ENCODE data around the gene ZNF554.
"Not testable (repeated sequence)": the region's sequence is repeated elsewhere in the genome, so short reads cannot be mapped to it uniquely, and the experiment has no call there.

The ZNF554 gene

DNA sequence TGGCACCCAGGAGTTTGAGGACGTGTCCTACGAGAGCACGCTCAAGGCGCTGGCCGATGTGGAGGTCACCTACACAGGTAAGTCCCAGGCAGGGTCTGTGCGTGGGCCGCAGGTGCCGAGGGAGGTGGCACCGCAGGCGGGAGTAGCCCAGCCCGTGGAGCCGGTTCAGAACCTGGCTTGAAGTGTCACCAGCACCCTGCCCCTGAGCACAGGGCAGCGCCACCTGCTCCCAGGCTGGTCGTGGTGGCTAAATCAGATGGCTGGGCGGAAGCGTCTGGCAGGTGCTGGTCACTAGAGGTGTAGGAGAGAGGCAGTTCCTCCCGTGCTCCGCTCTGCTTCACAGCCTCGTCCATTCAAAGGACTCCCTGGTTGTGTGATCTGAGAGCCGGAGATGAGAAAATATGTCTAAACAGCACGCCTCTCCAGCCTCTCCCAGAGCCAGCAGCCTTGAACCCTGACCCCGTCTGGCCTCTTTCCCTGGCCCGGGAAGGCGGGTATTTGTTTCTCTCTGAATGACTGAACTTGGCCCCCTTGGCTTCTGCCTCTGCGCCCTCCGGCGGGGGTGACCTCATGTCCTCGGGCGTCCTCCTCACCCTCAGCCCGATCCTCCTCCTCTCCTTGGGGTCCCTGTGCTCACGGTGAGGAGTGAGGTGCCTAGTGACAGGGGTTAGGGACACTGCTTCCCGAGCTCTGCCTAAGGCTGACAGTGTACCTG is 29.0 kb upstream of the ZNF554 start:
- no peak for DNase-seq

DNA sequence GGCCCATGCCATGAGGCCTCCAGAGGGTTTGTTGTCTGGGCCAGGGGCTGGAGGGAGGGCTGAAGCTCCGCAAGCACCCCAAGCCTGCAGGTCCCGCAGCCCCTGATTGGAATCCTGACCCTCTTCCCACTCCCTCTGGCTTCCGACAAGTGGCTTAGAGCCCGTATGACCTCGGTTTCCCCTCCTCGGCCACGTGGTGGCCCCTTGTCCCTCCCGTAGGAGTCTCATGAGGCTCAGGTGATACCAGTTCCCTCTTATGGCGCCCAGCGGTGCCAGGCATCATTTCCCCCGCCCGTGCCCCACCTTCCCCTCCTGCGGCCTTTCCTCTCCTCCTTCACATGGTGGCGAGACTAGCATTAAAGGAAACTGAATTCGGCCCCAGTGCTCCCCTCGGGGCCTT is 28.2 kb upstream of the ZNF554 start:
- DNase-seq: no peak

DNA sequence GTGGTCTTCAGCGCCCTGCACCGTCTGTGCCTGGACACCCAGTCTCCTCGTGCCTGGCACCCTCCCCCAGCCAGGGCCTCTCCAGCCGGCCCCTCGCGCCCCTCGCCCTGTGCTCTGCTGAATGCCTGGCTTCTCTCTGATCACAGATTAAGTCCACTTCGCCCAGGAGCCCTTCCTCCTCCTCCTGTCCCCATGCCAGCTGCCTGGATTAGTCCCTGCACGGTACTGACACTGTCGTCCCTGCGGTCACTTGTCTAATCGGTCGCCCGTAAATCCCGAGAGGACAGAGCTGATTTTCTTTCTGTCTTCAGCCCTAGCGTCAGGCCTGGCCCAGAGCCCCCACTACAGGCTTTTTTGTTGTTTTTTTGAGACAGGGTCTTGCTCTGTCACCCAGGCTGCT is 27.8 kb upstream of the ZNF554 start:
- DNase-seq: no peak

DNA sequence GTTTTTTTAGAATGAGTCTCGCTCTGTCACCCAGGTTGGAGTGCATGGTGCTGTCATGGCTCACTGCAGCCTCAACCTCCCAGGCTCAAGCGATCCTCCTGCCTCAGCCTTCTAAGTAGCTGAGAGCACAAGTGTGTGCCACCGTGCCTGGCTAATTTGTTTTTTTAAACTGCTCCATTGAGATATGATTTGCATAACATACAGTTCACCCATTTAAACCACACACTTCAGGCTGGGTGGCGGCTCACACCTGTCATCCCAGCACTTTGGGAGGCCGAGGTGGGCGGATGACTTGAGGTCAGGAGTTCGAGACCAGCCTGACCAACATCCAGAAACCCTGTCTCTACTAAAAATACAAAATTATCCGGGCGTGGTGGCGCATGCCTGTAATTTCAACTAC is 27.0 kb upstream of the ZNF554 start:
- DNase-seq: not testable (repeated sequence)

DNA sequence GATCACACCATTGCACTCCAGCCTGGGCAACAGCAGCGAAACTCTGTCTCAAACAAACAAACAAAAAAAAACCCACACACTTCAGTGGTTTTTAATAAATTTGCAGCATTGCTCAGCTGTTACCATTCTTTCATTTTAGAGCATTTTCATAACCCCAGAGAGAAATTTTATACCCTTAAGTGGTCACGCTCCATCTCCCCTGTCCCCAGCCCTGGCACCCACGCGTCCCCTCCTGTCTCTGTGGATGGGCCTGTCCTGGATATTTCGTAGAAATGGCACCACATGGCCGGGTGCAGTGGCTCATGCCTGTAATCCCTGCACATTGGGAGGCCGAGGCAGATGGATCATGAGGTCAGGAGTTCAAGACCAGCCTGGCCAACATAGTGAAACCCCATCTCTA is 26.5 kb upstream of the ZNF554 start:
- no peak for DNase-seq

DNA sequence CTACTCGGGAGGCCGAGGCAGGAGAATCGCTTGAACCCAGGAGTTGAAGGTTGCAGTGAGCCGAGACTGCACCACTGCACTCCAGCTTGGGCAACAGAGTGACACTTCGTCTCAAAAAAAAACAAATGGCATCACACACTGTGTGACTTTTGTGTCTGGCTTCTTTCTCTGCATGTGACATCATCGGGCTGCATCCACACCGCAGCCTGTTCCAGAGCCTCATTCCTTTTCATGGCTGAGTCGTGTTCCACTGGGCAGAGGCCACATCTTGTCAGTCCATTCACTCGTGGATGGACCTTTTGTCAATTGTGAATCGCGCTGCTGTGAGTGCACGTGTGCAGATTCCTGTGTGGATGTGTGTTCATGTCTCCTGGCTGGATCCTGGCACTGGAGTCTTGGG is 26.1 kb upstream of the ZNF554 start:
- no peak for DNase-seq

DNA sequence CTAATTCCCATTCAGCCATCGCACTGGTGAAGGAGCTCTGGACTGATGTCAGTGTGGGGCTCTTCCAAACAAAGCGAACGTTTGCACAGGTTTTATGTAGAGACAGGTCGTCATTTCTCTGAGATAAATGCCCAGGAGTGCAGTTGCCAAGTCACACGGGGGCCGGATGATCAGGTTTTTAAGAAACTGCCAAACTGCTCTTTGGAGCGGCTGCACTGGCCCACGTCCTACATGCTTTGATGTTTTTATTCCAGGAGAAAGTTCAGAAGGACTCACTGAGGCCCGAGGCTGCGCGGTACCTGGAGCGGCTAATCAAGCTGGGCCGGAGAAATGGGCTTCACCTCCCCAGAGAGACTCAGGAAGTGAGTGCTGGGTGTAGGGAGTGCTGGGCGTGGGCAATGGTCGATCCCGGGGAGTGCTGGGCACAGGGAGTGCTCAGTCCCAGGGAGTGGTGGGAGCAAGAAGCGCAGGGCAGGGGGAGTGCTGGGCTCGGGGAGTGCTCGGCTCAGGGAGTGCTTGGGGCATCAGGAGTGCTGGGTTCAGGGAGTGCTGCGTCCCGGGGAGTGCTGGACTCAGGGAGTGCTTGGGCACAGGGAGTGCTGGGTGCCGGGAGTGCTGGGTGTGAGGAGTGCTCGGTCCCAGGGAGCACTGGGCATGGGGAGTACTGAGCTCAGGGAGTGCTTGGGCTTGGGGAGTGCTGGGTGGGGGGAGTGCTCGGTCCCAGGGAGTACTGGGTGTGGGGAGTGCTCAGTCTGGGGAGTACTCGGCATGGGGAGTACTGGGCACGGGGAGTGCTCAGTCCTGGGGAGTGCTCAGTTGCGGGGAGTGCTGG is 23.6 kb upstream of the ZNF554 start:
- DNase-seq: no peak

DNA sequence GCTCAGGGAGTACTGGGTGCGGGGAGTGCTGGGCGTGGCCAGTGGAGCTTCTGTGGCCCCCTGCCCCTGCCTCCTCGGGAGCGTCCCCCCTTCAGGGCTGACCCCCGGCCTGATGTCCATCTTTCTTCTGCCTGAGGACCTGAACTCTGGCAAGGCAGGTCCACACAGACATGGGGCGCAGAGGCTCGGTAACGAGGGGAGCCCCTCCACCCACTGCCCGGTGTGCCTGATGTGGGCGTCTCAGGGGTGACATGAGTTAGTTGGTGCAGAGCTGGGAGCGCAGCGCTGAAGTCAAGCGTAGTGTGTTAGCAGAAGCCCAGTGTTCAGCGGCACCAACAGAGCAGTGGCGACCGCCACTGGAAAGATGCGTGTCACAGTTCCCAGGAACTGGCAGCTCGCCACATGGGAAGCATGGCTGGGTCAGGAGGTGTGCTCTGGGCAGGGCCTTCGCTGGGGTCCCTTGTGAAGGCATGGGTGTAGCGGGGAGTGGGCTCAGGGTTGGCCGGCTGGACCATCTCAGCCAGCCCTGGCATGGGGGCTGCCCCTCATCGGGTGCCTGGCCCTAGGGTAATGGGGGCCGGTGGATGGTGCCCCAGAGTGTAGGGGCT is 22.9 kb upstream of the ZNF554 start:
- no peak for DNase-seq

DNA sequence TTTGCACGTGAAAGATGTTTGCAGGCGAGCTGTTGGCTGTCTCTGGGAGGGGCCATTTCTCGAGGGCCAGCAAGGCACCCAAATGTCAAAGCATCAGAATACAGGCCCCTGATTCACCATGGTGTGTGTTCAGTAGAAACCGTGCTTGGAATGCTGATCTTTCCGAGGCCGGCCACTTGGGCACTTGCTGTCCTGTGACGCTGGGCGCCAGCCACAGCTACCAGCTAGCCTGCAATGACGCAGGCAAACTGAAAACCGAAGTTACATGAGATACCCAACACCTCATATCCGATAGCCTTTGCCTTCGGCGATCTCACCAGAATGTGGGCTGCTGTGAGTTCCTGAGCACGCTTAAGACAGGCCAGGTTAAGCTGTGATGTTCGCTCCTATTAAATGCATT is 22.4 kb upstream of the ZNF554 start:
- DNase-seq: no peak

DNA sequence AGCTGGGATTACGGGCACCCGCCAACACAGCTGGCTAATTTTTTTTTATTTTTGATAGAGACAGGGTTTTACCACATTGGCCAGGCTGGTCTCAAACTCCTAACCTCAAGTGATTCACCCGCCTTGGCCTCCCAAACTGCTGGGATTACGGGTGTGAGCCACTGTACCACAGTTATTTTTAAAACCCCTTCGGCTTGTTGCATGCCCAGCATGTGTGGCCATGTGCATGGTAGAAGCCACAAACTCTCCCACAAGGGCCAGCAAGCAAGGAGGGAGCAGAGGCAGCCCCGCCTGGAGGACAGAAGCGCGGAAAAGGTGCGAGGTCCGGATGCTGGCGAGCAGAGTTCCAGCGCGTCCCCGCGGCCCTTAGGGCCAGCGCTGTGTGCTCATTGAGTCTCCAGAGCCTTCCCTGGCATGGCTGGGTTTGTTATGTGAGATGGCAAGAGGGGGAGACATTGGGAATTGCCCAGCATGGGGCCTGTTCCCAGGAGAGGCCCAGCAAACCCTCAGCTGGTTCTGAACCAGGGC is 21.4 kb upstream of the ZNF554 start:
- DNase-seq: no peak

DNA sequence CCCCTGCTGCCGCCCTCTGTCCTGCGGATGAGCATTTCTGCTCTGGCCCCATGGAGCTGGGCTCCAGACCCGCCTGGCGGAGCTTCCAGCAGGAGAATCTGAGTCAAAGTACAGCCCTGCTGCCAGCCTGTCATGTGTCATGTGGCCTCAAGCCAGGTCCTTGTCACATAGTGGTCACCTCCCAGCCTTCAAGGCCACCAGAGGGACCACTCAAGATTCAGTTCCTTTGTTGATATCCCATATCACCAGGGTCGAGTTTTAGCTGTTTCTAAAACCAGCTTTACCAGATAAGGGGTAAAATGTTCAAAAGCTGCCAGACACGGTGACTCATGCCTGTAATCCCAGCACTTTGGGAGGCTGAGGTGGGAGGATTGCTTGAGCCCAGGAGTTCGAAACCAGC is 20.9 kb upstream of the ZNF554 start:
- DNase-seq: peak in 1 of 56 donors; percentile 36

DNA sequence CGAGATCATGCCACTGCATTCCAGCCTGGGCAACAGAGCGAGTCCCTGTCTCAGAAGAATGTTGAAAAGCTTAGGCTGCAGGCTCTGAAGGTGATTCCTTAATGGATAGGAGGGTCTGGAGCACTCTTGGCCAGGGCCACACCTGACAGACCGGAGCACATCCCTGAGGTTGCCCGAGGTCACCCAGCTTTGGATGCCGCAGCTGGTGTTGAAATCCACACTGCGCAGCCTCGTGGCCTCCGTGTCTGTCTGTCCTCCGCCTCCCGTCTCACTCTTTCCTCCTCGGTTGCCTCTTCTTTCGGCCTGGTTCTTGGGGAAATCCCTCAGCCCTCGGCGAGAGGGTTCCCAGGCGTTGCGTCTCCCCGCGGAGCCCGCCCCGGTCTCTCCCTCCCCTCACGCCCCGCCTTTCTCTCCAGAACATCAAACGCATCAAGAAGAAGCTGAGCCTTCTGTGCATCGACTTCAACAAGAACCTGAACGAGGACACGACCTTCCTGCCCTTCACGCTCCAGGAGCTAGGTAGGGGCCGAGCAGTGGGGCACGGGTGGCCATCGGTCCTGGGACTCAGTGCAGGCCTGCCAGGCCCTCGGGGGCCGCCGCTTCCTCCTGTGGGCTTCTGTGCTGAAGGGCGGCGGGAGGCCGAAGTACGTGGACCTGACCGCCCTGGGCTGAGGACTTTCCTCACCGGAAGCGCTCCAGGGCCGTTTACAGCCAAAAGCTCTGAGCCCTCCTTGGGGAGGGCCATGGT is 20.2 kb upstream of the ZNF554 start:
- no peak for DNase-seq

DNA sequence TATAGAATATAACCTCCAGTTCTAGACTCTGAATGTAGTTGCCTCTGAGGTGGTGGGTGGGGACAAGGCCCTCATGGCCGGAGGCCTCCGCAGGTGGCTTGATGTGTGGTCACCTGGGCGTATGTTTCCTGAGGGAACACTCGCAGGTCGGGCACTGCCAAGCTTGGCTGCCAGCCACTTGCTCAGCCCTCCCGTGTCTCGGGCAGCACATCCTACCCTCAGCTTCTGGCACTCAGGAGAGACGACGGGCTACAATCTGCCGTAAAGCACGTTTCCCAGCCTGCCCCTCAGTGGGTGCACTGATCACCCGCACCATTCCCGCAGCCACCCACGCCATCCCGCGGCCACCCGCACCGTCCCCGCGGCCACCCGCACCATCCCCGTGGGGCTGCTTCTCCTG is 19.2 kb upstream of the ZNF554 start:
- no peak for DNase-seq

DNA sequence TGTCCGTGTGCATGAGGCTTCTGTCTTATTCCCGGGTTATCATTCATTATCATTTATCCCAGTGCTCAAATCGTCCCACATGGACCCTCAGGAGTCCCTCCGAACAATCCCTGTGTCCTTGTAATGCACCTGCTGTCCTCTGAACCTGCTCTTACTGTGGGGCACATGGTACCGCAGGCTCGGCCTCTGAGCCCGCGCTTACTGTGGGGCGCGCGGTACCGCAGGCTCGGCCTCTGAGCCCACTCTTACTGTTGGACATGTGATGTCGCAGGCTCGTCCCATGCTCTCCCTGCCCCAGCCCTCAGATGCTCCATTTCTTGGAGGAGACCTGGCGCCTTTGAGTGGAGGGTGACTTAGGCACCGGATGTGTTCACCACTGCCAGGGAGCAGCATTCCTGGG is 16.8 kb upstream of the ZNF554 start:
- no peak for DNase-seq

DNA sequence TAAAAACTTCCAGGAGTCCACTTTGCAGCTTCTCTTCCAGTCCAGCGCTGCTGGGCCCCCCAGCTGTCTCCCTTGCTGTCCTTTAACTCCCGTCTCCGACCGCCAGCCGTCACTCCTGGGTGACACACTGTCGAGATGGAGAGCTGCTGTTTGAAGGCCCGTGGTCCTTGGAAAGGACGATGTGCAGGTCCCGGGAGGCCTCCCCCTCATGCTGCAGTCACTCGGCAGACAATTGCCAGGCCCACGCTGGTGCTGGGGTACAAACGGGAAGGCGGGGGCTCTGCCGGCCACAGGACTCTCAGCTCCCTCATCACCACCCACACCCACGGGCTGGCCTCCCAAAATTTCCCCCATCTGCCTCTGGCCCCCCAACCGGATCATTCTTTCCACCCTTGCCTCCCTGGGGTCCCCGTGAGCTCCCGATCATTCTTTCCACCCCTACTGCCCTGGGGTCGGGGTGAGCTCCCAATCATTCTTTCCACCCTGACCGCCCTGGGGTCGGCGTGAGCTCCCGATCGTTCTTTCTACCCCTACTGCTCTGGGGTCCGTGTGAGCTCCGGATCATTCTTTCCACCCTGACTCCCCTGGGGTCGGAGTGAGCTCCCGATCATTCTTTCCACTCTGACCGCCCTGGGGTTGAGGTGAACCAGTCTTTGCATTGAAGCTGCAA is 16.0 kb upstream of the ZNF554 start:
- DNase-seq: no peak

DNA sequence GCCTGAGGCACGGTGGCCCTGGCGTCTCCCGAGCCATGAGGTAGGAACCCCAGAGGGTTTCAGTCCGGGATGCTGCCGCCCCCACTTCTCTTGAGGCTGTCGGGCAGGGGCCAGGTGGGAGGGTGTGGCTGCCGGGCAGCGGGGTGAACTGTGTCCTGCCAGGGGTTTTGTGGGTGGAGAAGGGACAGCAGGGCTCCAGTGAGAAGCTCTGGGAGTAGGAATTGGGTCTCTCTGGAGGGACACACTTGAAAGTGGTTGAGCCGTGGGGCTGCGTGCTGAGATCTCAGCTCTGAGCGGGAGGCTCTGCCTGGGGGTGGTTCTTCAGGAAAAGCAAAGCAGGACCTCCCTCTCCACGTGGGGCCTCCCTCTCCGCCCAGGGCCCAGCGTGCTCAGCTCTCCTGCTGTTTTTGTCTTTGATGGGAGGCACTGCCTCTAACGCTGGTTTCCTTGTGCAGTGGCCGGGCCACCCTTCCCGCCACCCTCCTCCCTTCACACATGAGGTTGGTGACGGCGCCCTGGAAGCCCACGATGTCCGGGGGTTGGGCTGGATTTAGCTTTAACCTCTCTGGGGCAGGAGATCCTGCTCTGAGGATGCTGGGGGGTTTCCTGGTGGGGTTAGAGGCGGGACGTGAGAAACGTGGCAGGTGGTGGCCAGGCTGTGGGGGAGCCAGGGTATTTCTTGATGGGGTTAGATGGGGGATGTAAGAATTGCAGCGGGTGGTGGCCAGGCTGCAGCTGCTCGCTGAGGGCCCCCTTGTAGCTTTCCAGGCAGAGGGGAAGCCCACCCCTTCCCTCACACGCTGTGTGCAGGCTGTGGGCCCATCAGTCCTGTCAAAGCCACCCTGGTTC is 15.3 kb upstream of the ZNF554 start:
- no peak for DNase-seq

DNA sequence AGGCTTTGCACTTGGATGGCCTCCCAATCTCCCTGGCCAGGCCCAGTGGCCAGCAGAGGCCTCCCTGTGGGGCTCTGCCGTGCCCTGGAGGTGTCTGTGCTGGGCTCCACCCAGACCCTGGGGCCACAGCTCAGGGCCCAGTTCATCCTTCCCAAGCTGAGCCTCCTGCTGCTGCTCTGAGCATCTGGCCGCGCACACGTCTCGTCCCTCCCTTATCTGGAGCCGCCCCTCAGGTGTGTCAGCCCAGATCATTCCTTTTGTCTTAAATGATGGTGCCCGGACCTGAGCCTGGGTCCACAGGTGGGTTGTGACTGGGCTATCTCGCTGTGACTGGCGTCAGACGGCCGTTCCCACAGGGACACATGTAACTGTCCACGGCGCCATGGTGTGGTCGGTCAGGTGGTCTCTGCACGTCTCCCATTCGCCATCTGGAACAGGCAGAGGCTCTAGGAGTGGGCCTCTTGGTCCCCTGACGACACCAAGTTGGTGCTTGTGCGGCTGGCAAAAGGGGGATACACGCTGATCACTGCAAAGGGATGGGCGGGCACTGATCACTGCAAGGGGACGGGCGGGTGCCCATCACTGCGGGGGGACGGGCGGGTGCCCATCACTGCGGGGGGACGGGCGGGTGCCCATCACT is 14.3 kb upstream of the ZNF554 start:
- no peak for DNase-seq

DNA sequence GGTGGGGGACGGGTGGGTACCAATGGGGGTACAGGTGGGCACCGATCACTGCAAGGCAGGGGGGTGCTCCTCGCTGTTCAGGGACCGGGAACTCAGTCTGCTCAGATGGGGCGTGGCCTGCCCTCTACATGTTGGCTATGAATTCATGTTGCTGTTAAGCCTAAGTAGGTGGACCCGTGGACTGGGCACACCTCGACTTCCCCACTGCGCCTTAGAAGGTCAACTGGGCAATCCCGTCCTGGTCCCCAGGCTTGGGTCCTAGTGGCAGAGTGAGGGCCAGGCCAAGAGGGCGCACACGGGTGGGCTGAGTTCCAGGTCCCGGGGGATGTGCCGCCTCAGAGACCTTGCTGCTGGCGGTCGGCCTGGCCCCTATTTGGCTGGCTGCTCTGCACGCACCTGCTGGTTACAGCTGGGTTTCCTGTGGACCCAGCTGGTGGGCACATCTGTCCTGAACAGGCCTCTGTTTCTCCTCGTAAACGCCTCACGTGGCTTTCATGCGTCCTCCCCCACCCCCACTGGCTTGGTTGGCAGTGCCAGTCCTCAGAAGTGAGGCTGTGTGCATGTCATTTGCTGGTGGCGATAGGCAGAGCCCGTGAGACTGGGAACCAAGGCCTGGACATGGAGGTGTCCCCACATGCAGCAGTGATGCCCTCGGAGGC is 13.5 kb upstream of the ZNF554 start:
- DNase-seq: no peak
